Astrocyte (in vitro differentiated cells and primary cell): ENCODE measurements around the gene DPM3. TPM values are rescaled to one million over a fixed set of nuclear protein-coding genes. Genes with fewer than 3 reads are reported as not detected.
A peak's percentile ranks its signal among the peaks of the same experiment; 100 is the strongest.
"Not testable (repeated sequence)": the region's sequence is repeated elsewhere in the genome, so short reads cannot be mapped to it uniquely, and the experiment has no call there.

Experiments
- DNase-seq: peaks from one replicate; pipeline ENCODE4 v3.0.0-alpha.2; 2010; ENCODE audit warnings: low read depth
- FAIRE-seq: peaks from 2 replicates; lab custom pipeline; 2011; peaks lifted over from hg19 to GRCh38; lab: Jason Lieb, UNC
- H2AFZ ChIP-seq: 2 replicates; pipeline ENCODE4 v1.6.0; 2012; ENCODE audit warnings: low read depth, low read length, inconsistent platforms
- H3K27ac ChIP-seq: 2 replicates; pipeline ENCODE4 v1.5.1; 2011; ENCODE audit warnings: low read depth, low read length, inconsistent platforms
- H3K27me3 ChIP-seq: 2 replicates; pipeline ENCODE4 v1.6.0; 2011; ENCODE audit warnings: low read length, inconsistent platforms; ENCODE audit not compliant: insufficient read depth
- H3K36me3 ChIP-seq: 2 replicates; pipeline ENCODE4 v1.5.1; 2011; ENCODE audit warnings: low read length, inconsistent platforms; ENCODE audit not compliant: insufficient read depth
- H3K4me1 ChIP-seq: 2 replicates; pipeline ENCODE4 v1.5.1; 2011; ENCODE audit warnings: low read length, inconsistent platforms; ENCODE audit not compliant: insufficient read depth
- H3K4me2 ChIP-seq: 2 replicates; pipeline ENCODE4 v1.6.0; 2012; ENCODE audit warnings: low read length, inconsistent platforms
- H3K4me3 ChIP-seq: 2 replicates; pipeline ENCODE4 v1.5.1; 2011; ENCODE audit warnings: low read depth, mild to moderate bottlenecking, low read length, inconsistent platforms; ENCODE audit not compliant: insufficient read depth
- H3K79me2 ChIP-seq: 2 replicates; pipeline ENCODE4 v1.6.0; 2012; ENCODE audit warnings: mild to moderate bottlenecking, low read length, inconsistent platforms; ENCODE audit not compliant: insufficient read depth
- H3K9ac ChIP-seq: 2 replicates; pipeline ENCODE4 v1.6.0; 2012; ENCODE audit warnings: mild to moderate bottlenecking, low read length, inconsistent platforms
- H3K9me3 ChIP-seq: 2 replicates; pipeline ENCODE4 v1.5.1; 2012; ENCODE audit warnings: low read depth, mild to moderate bottlenecking, low read length, inconsistent platforms; ENCODE audit not compliant: insufficient read depth
- H4K20me1 ChIP-seq: 2 replicates; pipeline ENCODE4 v1.6.0; 2012; ENCODE audit warnings: low read length, inconsistent platforms; ENCODE audit not compliant: insufficient read depth
- H3K27ac Mint-ChIP-seq: one replicate; pipeline ENCODE4 v1.8.0; 2021; ENCODE audit warnings: mild to moderate bottlenecking, mixed read lengths; ENCODE audit not compliant: unreplicated experiment
- H3K27me3 Mint-ChIP-seq: one replicate; pipeline ENCODE4 v1.8.0; 2021; ENCODE audit warnings: low read depth, mixed read lengths; ENCODE audit not compliant: unreplicated experiment
- H3K36me3 Mint-ChIP-seq: one replicate; pipeline ENCODE4 v1.8.0; 2021; ENCODE audit warnings: low read depth, mixed read lengths; ENCODE audit not compliant: unreplicated experiment
- H3K4me1 Mint-ChIP-seq: one replicate; pipeline ENCODE4 v1.8.0; 2021; ENCODE audit warnings: low read depth, mixed read lengths; ENCODE audit not compliant: unreplicated experiment
- H3K4me3 Mint-ChIP-seq: one replicate; pipeline ENCODE4 v1.8.0; 2021; ENCODE audit warnings: mild to moderate bottlenecking, moderate library complexity, mixed read lengths; ENCODE audit not compliant: unreplicated experiment
- H3K9me3 Mint-ChIP-seq: one replicate; pipeline ENCODE4 v1.8.0; 2021; ENCODE audit warnings: mild to moderate bottlenecking, mixed read lengths; ENCODE audit not compliant: unreplicated experiment
- EZH2 ChIP-seq: IDR thresholded peaks from 2 replicates; pipeline ENCODE4 v1.6.1; 2012; ENCODE audit warnings: mild to moderate bottlenecking, low read length, inconsistent platforms; ENCODE audit not compliant: insufficient read depth
- total RNA-seq: library from RNA; stranded (reverse); gene quantifications from 2 replicates; pipeline ENCODE4 v1.2.1, GENCODE V29; 2021
- TF ChIP-seq, protein P1 (sequence below): IDR thresholded peaks from 2 replicates; pipeline ENCODE4 v1.5.1; 2011; ENCODE audit warnings: low read depth, mild to moderate bottlenecking, inconsistent platforms, low read length, moderate library complexity; ENCODE audit not compliant: insufficient read depth

The DPM3 gene
- total RNA-seq, 1 donor from 2014 or later, result 31.0 TPM

- FAIRE-seq (no peak), DNase-seq (no peak)
- H3K4me3 Mint-ChIP-seq, result peak overlapping the region; percentile 40
- H3K27ac Mint-ChIP-seq, result peak overlapping the region; percentile 36
- peaks cover 2% of the 10 kb centered on the region for H3K27me3 ChIP-seq
- H3K36me3 Mint-ChIP-seq, result no peaks in the 10 kb centered on the region
- H3K79me2 ChIP-seq, result no peaks in the 10 kb centered on the region
- H3K27me3 Mint-ChIP-seq, result peaks cover 8% of the 10 kb centered on the region
- no peaks in the 10 kb centered on the region for H3K4me1 ChIP-seq
- no peaks in the 10 kb centered on the region for H3K9me3 ChIP-seq
- H4K20me1 ChIP-seq, result no peaks in the 10 kb centered on the region
- H3K36me3 ChIP-seq, result no peaks in the 10 kb centered on the region
- H3K9ac ChIP-seq, result no peak overlapping the region
- TF ChIP-seq, protein P1, sequence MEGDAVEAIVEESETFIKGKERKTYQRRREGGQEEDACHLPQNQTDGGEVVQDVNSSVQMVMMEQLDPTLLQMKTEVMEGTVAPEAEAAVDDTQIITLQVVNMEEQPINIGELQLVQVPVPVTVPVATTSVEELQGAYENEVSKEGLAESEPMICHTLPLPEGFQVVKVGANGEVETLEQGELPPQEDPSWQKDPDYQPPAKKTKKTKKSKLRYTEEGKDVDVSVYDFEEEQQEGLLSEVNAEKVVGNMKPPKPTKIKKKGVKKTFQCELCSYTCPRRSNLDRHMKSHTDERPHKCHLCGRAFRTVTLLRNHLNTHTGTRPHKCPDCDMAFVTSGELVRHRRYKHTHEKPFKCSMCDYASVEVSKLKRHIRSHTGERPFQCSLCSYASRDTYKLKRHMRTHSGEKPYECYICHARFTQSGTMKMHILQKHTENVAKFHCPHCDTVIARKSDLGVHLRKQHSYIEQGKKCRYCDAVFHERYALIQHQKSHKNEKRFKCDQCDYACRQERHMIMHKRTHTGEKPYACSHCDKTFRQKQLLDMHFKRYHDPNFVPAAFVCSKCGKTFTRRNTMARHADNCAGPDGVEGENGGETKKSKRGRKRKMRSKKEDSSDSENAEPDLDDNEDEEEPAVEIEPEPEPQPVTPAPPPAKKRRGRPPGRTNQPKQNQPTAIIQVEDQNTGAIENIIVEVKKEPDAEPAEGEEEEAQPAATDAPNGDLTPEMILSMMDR, result no peak
- no peak for TF ChIP-seq EZH2
- no peak overlapping the region for H2AFZ ChIP-seq
- no peak overlapping the region for H3K27ac ChIP-seq
- H3K4me1 Mint-ChIP-seq, result no peaks in the 10 kb centered on the region
- H3K9me3 Mint-ChIP-seq, result peaks cover 6% of the 10 kb centered on the region
- no peak overlapping the region for H3K4me3 ChIP-seq
- no peak overlapping the region for H3K4me2 ChIP-seq
Observed at GRCh38 chr1:155160128-155160527, 19.8 kb upstream of the DPM3 start.

DNA sequence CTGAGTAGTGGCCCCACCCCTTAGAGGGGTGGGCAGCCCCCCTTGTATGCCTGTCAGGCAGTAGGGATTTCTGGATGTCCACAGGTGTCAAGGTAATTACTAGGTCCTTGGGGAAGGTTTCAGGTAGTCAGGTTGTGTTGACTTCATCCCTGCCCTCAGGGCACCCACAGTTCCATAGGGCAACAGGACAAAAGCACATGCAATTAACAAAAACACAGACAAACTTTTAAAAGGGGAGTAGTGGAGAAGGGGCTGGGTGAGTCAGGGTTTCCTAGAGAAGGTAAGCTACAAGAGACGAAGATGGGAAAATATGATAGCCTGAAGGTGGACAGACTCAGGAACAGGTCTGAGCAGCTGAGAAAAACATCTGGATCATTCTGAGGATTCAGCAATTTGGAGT is 18.7 kb upstream of the DPM3 start:
- peaks cover 12% of the 10 kb centered on the region for H3K27me3 Mint-ChIP-seq
- H3K9ac ChIP-seq, result no peak overlapping the region
- peaks cover 2% of the 10 kb centered on the region for H3K27me3 ChIP-seq
- FAIRE-seq (no peak), DNase-seq (no peak)
- H3K79me2 ChIP-seq, result no peaks in the 10 kb centered on the region
- H3K4me1 Mint-ChIP-seq, result no peaks in the 10 kb centered on the region
- H3K27ac ChIP-seq, result no peak overlapping the region
- no peaks in the 10 kb centered on the region for H3K4me1 ChIP-seq
- TF ChIP-seq EZH2, result no peak
- TF ChIP-seq, protein P1, result no peak
- H3K9me3 Mint-ChIP-seq, result peaks cover 6% of the 10 kb centered on the region
- H3K36me3 Mint-ChIP-seq, result no peaks in the 10 kb centered on the region
- H3K9me3 ChIP-seq, result no peaks in the 10 kb centered on the region
- no peaks in the 10 kb centered on the region for H4K20me1 ChIP-seq
- H2AFZ ChIP-seq, result no peak overlapping the region
- no peaks in the 10 kb centered on the region for H3K36me3 ChIP-seq
- no peak overlapping the region for H3K4me3 Mint-ChIP-seq
- no peak overlapping the region for H3K4me3 ChIP-seq
- no peak overlapping the region for H3K4me2 ChIP-seq
- H3K27ac Mint-ChIP-seq, result no peak overlapping the region

GRCh38 chr1:155155996-155156643 is 15.8 kb upstream of the DPM3 start:
- not testable (repeated sequence) for FAIRE-seq, H3K79me2 ChIP-seq, H3K4me1 Mint-ChIP-seq, H3K36me3 Mint-ChIP-seq, H3K9ac ChIP-seq, H3K4me2 ChIP-seq, H3K4me3 ChIP-seq, H3K9me3 ChIP-seq, H3K27me3 ChIP-seq, H2AFZ ChIP-seq, H3K36me3 ChIP-seq, H3K4me3 Mint-ChIP-seq, H4K20me1 ChIP-seq, H3K27ac ChIP-seq, DNase-seq, H3K4me1 ChIP-seq, H3K27ac Mint-ChIP-seq, H3K9me3 Mint-ChIP-seq
- peaks cover 18% of the 10 kb centered on the region for H3K27me3 Mint-ChIP-seq
